Naive B cell (primary cell): Measurements from ENCODE around the gene C19orf44. TPM values are rescaled to one million over a fixed set of nuclear protein-coding genes. Genes with fewer than 3 reads are reported as not detected.
A peak's percentile ranks its signal among the peaks of the same experiment; 100 is the strongest.
"Not testable (repeated sequence)": the region's sequence is repeated elsewhere in the genome, so short reads cannot be mapped to it uniquely, and the experiment has no call there.

Experiments used
- ATAC-seq, 2 donors: fragments of 150-1000 bp; cut with Tn5 transposase; 2 replicates each; pipeline ENCODE4 v1.10.0; 2021; ENCODE audit warnings: low read depth in 2 of 2, mild to moderate bottlenecking in 2 of 2, moderate library complexity in 2 of 2
- DNase-seq: peaks from one replicate; pipeline ENCODE4 v3.0.0; 2022
- H3K27ac Mint-ChIP-seq, 6 donors: one replicate each; pipeline ENCODE4 v1.8.0; 2020 to 2022; ENCODE audit warnings: mild to moderate bottlenecking in 6 of 6, mixed read lengths in 6 of 6, moderate library complexity in 5 of 6, inconsistent platforms in 2 of 6
- H3K27me3 Mint-ChIP-seq, 3 donors: one replicate each; pipeline ENCODE4 v1.8.0; 2021 to 2022; ENCODE audit warnings: mixed read lengths in 3 of 3, mild to moderate bottlenecking in 1 of 3
- H3K36me3 Mint-ChIP-seq, 2 donors: one replicate each; pipeline ENCODE4 v1.8.0; 2020 to 2022; ENCODE audit warnings: mixed read lengths in 2 of 2, inconsistent platforms in 1 of 2, mild to moderate bottlenecking in 1 of 2
- H3K4me1 Mint-ChIP-seq, 3 donors: one replicate each; pipeline ENCODE4 v1.8.0; 2020 to 2022; ENCODE audit warnings: mixed read lengths in 3 of 3, inconsistent platforms in 1 of 3, mild to moderate bottlenecking in 1 of 3, moderate library complexity in 1 of 3
- H3K4me3 Mint-ChIP-seq, 8 donors: one replicate each; pipeline ENCODE4 v1.8.0; 2020 to 2022; ENCODE audit warnings: mild to moderate bottlenecking in 8 of 8, mixed read lengths in 8 of 8, moderate library complexity in 8 of 8, inconsistent platforms in 2 of 8
- H3K9me3 Mint-ChIP-seq, 7 donors: one replicate each; pipeline ENCODE4 v1.8.0; 2020 to 2022; ENCODE audit warnings: mixed read lengths in 7 of 7, mild to moderate bottlenecking in 5 of 7, inconsistent platforms in 2 of 7, moderate library complexity in 1 of 7
- polyA plus RNA-seq, 6 donors: library from polyadenylated mRNA; unstranded; fragments of 300-500 nt; fragmentation: Illumina TruSeq; gene quantifications; one replicate each; pipeline ENCODE4 v1.2.3, GENCODE V29; 2021; ENCODE audit warnings: low read depth in 6 of 6

Gene C19orf44
- polyA plus RNA-seq, 6 donors from 2014 or later = 0.74 to 4.6 (median 1.4) TPM; not detected in 1

GRCh38 chr19:16542045-16542909, 46.1 kb downstream of the C19orf44 start, which contains the start of gene CHERP:
Gene CHERP, minus strand, starts transcription at chr19:16542437. Its CDS starts 59 bp downstream, at chr19:16542378.
- ATAC-seq = peak; percentile 75 to 85
- Mint-ChIP-seq H3K27me3 (no peaks in the 10 kb centered on the region), H3K36me3 (peaks cover 0 to 11% of the 10 kb centered on the region in 2 donors), H3K4me1 (peaks cover 44 to 60% (median 54%) of the 10 kb centered on the region in 3 donors), H3K27ac (peak within 1 kb of the TSS; percentile 86 to 97 (median 92)), H3K4me3 (peak within 1 kb of the TSS; percentile 89 to 95 (median 92)), H3K9me3 (no peaks in the 10 kb centered on the region)
- peak; percentile 93 for DNase-seq

DNA sequence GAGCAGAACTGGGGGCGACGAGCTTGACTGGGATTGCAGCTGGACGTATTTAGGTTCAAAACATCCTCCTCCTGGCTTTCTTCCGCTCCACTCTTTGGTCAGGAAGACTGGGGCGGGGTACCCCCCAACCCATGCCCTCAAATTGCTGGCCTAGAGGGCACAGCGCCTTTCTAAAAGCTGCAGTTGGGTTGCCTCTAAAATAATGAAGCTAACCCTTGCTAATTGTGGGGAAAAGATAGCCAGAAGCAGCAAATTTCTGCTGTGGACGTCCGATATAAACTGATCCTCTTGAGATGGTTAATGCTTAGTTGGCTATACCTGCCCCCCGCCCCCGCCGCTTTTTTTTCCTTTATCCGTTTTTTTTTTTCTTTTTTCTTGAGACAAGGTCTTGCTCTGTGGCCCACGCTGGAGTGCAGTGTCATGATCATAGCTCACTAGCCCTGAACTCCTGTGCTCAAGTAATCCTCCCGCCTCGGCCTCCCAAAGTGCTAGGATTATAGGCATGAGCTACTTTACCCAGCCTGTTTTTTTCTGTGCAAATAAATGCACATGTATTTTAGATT, 46.8 kb downstream of the C19orf44 start:
- Mint-ChIP-seq H3K4me1 (peaks cover 38 to 53% (median 47%) of the 10 kb centered on the region in 3 donors), H3K27ac (peak overlapping the region; percentile 86 to 97 (median 92)), H3K36me3 (peaks cover 0 to 7% of the 10 kb centered on the region in 2 donors)

DNA sequence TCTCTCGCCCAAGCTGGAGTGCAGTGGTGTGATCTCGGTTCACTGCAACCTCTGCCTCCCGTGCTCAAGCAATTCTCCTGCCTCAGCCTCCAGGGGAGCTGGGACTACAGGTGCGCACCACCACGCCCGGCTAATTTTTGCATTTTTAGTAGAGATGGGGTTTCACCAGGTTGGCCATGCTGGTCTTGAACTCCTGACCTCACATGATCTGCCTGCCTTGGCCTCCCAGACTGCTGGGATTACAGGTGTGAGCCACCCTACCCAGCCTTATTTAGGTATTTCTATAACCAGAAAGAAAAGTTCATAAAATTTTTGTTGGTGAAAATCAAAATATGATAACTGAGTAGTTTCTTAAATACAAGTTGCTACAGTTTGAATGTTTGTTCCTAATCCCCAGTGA, 47.5 kb downstream of the C19orf44 start:
- Mint-ChIP-seq H3K27ac (peak overlapping the region in 3 of 6 donors; percentile 87 to 96 (median 90)), H3K4me3 (peak overlapping the region; percentile 35 to 95 (median 92)), H3K4me1 (peaks cover 31 to 45% (median 40%) of the 10 kb centered on the region in 3 donors)
- H3K27me3 Mint-ChIP-seq, H3K36me3 Mint-ChIP-seq, ATAC-seq, DNase-seq, H3K9me3 Mint-ChIP-seq: not testable (repeated sequence)

More for the DNA sequence above, 46.8 kb downstream of the C19orf44 start:
- no peak for ATAC-seq
- Mint-ChIP-seq H3K9me3 (no peaks in the 10 kb centered on the region), H3K4me3 (peak overlapping the region; percentile 89 to 95 (median 92)), H3K27me3 (no peaks in the 10 kb centered on the region)
- DNase-seq = no peak

DNA sequence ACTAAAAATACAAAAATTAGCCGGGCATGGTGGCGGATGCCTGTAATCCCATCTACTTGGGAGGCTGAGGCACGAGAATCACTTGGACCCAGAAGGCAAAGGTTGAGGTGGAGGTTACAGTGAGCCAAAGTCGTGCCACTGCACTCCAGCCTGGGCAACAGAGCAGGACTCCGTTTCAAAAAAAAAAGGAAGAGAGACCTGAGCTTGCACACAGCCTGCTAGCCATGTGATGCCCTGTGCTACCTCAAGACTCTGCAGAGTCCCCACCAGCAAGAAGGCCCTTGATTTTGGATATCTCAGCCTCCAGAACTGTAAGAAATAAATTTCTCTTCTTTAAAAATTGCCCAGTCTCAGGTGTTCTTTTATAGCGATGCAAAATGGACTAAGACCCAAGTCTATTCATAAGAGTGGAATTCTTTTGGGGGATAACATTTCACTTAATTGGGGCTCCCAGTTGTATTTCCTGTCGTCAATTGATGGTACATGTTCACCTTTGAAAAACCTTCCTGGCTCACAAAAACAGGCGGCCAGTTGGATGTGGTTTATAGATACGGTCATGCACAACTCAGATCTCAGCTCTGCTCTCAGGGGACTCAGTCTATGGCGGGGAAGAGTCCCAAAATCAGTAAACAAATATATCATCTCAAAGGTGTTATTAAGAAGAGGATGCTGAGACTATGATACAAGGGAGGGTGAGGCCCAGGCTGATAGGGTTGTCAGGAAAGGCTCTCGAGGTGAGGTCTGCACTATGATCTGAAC, 48.5 kb downstream of the C19orf44 start:
- Mint-ChIP-seq H3K27me3 (no peaks in the 10 kb centered on the region), H3K4me1 (peaks cover 26 to 39% (median 32%) of the 10 kb centered on the region in 3 donors), H3K9me3 (no peaks in the 10 kb centered on the region), H3K36me3 (no peaks in the 10 kb centered on the region), H3K4me3 (peak overlapping the region in 7 of 8 donors; percentile 5 to 92 (median 61)), H3K27ac (peak overlapping the region in 4 of 6 donors; percentile 59 to 91 (median 77))
- DNase-seq = peak; percentile 18
- ATAC-seq = peak; percentile 26 to 43

DNA sequence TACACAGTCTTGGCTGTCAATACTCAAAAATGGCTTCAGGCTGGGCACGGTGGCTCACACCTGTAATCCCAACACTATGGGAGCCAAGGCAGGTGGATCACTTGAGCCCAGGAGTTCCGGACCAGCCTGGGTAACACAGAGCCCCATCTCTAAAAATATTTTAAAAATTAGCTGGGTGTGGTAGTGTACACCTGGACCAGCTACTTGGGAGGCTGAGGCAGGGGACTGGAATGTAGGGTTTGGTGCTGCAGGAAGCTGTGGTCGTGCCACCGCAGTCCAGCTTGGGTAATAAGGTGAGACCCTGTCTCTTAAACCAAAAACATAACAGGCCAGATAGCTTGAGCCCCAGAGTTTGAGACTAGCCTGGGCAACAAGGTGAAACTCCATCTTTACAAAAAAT, 52.8 kb downstream of the C19orf44 start:
- H3K4me1 Mint-ChIP-seq = peaks cover 8 to 12% (median 11%) of the 10 kb centered on the region in 3 donors
- H3K9me3 Mint-ChIP-seq = no peaks in the 10 kb centered on the region
- ATAC-seq (no peak), DNase-seq (no peak)
- H3K27ac Mint-ChIP-seq = peak overlapping the region in 1 of 6 donors; percentile 5
- H3K36me3 Mint-ChIP-seq = peaks cover 0 to 13% of the 10 kb centered on the region in 2 donors
- H3K27me3 Mint-ChIP-seq = no peaks in the 10 kb centered on the region
- H3K4me3 Mint-ChIP-seq = no peak overlapping the region

- not testable (repeated sequence) for H3K4me1 Mint-ChIP-seq, DNase-seq, ATAC-seq, H3K4me3 Mint-ChIP-seq, H3K9me3 Mint-ChIP-seq, H3K27ac Mint-ChIP-seq, H3K27me3 Mint-ChIP-seq
- H3K36me3 Mint-ChIP-seq = peaks cover 0 to 13% of the 10 kb centered on the region in 2 donors
These were observed 55.7 kb downstream of the C19orf44 start for GRCh38 chr19:16551902-16552301.

DNA sequence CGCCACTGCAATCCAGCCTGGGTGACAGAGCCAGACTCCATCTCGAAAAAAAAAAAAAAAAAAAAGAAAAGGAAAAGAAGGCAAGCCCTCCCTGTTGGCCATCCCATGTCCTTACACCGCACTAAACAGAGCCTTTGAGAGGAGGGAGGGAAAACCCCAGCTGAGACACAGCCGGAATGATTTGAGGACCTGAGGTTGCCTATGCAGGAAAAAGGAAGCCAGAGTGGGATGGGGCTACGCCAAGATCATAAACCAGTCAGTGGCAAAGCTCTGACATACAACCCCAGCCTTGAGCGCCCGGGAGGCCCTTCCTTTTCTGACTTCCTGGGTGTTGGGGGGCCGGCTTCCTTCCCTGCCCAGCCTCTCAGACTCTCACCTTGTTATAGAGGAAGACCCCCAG, 58.6 kb downstream of the C19orf44 start:
- peaks cover 0 to 13% of the 10 kb centered on the region in 2 donors for H3K36me3 Mint-ChIP-seq
- H3K4me3 Mint-ChIP-seq = no peak overlapping the region
- H3K27me3 Mint-ChIP-seq = no peaks in the 10 kb centered on the region
- ATAC-seq = no peak
- no peaks in the 10 kb centered on the region for H3K9me3 Mint-ChIP-seq
- peaks cover 0 to 7% (median 0%) of the 10 kb centered on the region in 3 donors for H3K4me1 Mint-ChIP-seq
- peak overlapping the region in 1 of 6 donors; percentile 86 for H3K27ac Mint-ChIP-seq
- DNase-seq = no peak

DNA sequence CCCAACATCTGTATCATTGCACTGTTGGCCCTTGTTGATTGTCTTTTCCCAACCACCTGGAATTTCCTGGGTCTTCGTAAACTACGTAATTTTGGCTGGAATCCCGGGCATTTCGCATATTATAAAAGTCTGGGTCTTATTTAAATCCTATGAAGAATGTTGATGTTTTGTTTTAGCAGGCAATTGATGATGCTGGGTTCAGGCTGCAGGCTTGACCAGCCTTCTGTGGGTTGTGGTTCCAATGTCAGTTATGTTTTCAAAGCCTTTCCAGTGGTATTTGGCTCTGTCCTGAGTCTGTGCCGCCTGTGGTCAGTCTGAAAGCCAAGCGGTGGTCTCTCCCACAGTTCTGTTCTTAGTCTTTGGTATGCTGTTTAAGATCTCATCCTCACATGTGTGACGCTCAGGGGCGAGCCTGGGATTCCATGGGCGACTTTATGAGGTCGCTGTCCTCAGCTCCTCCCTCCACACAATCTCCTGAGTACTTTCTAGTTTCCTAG, 63.6 kb downstream of the C19orf44 start:
- Mint-ChIP-seq H3K4me3 (no peak overlapping the region), H3K27ac (peak overlapping the region in 1 of 6 donors; percentile 81), H3K9me3 (no peaks in the 10 kb centered on the region), H3K36me3 (peaks cover 9 to 15% of the 10 kb centered on the region in 2 donors), H3K4me1 (peaks cover 0 to 7% (median under 1%) of the 10 kb centered on the region in 3 donors), H3K27me3 (no peaks in the 10 kb centered on the region)
- no peak for ATAC-seq
- DNase-seq = no peak

GRCh38 chr19:16561382-16561781, 65.2 kb downstream of the C19orf44 start:
- peaks cover 0 to 3% (median 0%) of the 10 kb centered on the region in 7 donors for H3K9me3 Mint-ChIP-seq
- H3K4me1 Mint-ChIP-seq = peaks cover 3 to 11% (median 4%) of the 10 kb centered on the region in 3 donors
- ATAC-seq = no peak
- peaks cover 11 to 19% of the 10 kb centered on the region in 2 donors for H3K36me3 Mint-ChIP-seq
- no peak for DNase-seq
- no peak overlapping the region for H3K4me3 Mint-ChIP-seq
- no peaks in the 10 kb centered on the region for H3K27me3 Mint-ChIP-seq
- H3K27ac Mint-ChIP-seq = peak overlapping the region in 4 of 6 donors; percentile 69 to 78 (median 74)

DNA sequence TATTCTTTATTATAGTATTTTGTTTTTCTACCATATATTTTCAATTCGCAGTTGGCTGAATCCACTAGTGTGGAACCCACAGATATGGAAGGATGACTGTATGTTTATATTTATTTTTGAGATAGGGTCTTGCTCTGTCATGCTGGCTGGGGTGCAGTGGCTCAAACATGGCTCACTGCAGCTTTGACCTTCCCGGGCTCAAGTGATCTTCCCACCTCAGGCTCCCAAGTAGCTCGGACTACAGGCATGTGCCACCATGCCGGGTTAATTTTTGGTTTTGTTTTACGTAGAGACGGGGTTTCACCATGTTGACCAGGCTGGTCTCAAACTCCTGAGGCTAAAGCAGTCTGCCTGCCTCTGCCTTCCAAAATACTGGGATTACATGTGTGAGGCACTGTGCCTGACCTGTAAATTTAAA, 66.4 kb downstream of the C19orf44 start:
- H3K27ac Mint-ChIP-seq = no peak overlapping the region
- H3K9me3 Mint-ChIP-seq = peaks cover 0 to 4% (median 0%) of the 10 kb centered on the region in 7 donors
- H3K4me3 Mint-ChIP-seq = no peak overlapping the region
- DNase-seq (no peak), ATAC-seq (no peak)
- H3K4me1 Mint-ChIP-seq = peaks cover 6 to 14% (median 8%) of the 10 kb centered on the region in 3 donors
- peaks cover 16 to 24% of the 10 kb centered on the region in 2 donors for H3K36me3 Mint-ChIP-seq
- no peaks in the 10 kb centered on the region for H3K27me3 Mint-ChIP-seq

DNA sequence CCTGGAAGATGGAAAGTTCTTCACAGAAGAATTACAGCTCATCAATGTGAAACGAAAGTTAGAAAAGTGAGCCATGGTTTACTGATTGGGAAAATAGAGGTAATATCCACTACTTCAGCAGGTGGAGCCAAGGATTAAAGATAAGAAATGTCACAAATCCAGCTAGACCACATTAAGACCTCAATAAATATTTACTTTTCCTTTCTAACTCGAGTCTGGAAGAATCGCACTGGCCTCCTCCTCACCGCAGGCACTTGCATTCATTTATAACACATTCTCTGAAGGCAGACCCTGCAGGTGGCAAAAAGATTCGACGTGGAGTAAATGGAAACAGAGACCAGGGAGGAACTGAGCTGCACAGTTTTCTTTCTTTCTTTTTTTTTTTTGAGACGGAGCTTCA, 68.6 kb downstream of the C19orf44 start:
- Mint-ChIP-seq H3K27ac (peak overlapping the region in 4 of 6 donors; percentile 44 to 85 (median 56)), H3K27me3 (no peaks in the 10 kb centered on the region), H3K9me3 (peaks cover 0 to 4% (median 0%) of the 10 kb centered on the region in 7 donors), H3K4me3 (peak overlapping the region in 1 of 8 donors; percentile 37), H3K4me1 (peaks cover 8 to 18% (median 10%) of the 10 kb centered on the region in 3 donors), H3K36me3 (peaks cover 16 to 24% of the 10 kb centered on the region in 2 donors)
- no peak for ATAC-seq
- no peak for DNase-seq

- Mint-ChIP-seq H3K36me3 (peaks cover 12 to 17% of the 10 kb centered on the region in 2 donors), H3K27ac (peak overlapping the region; percentile 67 to 99 (median 92)), H3K4me3 (peak overlapping the region in 6 of 8 donors; percentile 25 to 84 (median 54)), H3K9me3 (peaks cover 0 to 4% (median 0%) of the 10 kb centered on the region in 7 donors), H3K4me1 (peaks cover 8 to 29% (median 12%) of the 10 kb centered on the region in 3 donors), H3K27me3 (no peaks in the 10 kb centered on the region)
- DNase-seq = peak; percentile 56
- ATAC-seq = peak; percentile 97 to 98
These were observed 70.0 kb downstream of the C19orf44 start for GRCh38 chr19:16566161-16566560.
